HepG2 (cell line): ENCODE data around the gene CSNK2A1. TPM values are rescaled to one million over a fixed set of nuclear protein-coding genes. Genes with fewer than 3 reads are reported as not detected.
A peak's percentile ranks its signal among the peaks of the same experiment; 100 is the strongest.

Experiments used
- ARHGAP35 ChIP-seq: sonication (generic); formaldehyde crosslinking; IDR thresholded peaks from 2 replicates; pipeline ENCODE4 v1.9.0; 2022; ENCODE audit warnings: mild to moderate bottlenecking, inconsistent platforms, moderate library complexity, missing genetic modification reagents, borderline replicate concordance
- CCDC6 ChIP-seq: sonication (generic); formaldehyde crosslinking; IDR thresholded peaks from 2 replicates; pipeline ENCODE4 v1.8.1; 2022; ENCODE audit warnings: mild to moderate bottlenecking, missing genetic modification reagents, moderate library complexity
- DR1 ChIP-seq: sonication (generic); formaldehyde crosslinking; IDR thresholded peaks from 2 replicates; pipeline ENCODE4 v1.8.0; 2021; ENCODE audit warnings: mild to moderate bottlenecking, missing genetic modification reagents, inconsistent platforms
- EHMT2 ChIP-seq: fragments of 200-600 bp; sonication (generic); IDR thresholded peaks from 2 replicates; pipeline ENCODE4 v1.7.0; 2017; ENCODE audit warnings: antibody characterized with exemption, low read depth, low read length, borderline replicate concordance
- HNRNPL ChIP-seq: fragments of 200-400 bp; formaldehyde crosslinking; IDR thresholded peaks from 2 replicates; pipeline ENCODE4 v1.6.1; 2017; ENCODE audit warnings: mild to moderate bottlenecking, low read depth, low read length
- HOXA7 ChIP-seq: sonication (generic); formaldehyde crosslinking; IDR thresholded peaks from 2 replicates; pipeline ENCODE4 v1.8.1; 2022; ENCODE audit warnings: mild to moderate bottlenecking, missing genetic modification reagents, moderate library complexity
- JDP2 ChIP-seq: sonication (generic); formaldehyde crosslinking; IDR thresholded peaks from 2 replicates; pipeline ENCODE4 v1.8.1; 2022; ENCODE audit warnings: missing genetic modification reagents, borderline replicate concordance
- KAT7 ChIP-seq: IDR thresholded peaks from 2 replicates; pipeline ENCODE4 v1.6.1; 2018; ENCODE audit warnings: borderline replicate concordance, missing compliant biosample characterization
- MAFF ChIP-seq: IDR thresholded peaks from 2 replicates; pipeline ENCODE4 v1.6.1; 2011; ENCODE audit warnings: low read depth, low read length, improper control_type of control experiment
- NAIF1 ChIP-seq: sonication (generic); formaldehyde crosslinking; IDR thresholded peaks from 2 replicates; pipeline ENCODE4 v1.5.0; 2020; ENCODE audit warnings: mild to moderate bottlenecking, missing genetic modification reagents, borderline replicate concordance
- NCOA2 ChIP-seq: sonication (generic); formaldehyde crosslinking; IDR thresholded peaks from 2 replicates; pipeline ENCODE4 v1.8.0; 2022; ENCODE audit warnings: inconsistent platforms
- NFYB ChIP-seq: sonication (generic); formaldehyde crosslinking; IDR thresholded peaks from 2 replicates; pipeline ENCODE4 v1.4.0; 2020; ENCODE audit warnings: missing genetic modification reagents
- SAFB2 ChIP-seq: sonication (generic); formaldehyde crosslinking; IDR thresholded peaks from 2 replicates; pipeline ENCODE4 v1.5.1; 2020; ENCODE audit warnings: missing genetic modification reagents, low read depth, mild to moderate bottlenecking, borderline replicate concordance
- SMAD1 ChIP-seq: sonication (generic); formaldehyde crosslinking; IDR thresholded peaks from 2 replicates; pipeline ENCODE4 v1.4.0; 2020; ENCODE audit warnings: missing genetic modification reagents, low read depth, mild to moderate bottlenecking, borderline replicate concordance
- SNAPC2 ChIP-seq: sonication (generic); formaldehyde crosslinking; IDR thresholded peaks from 2 replicates; pipeline ENCODE4 v1.8.1; 2022; ENCODE audit warnings: mild to moderate bottlenecking, missing genetic modification reagents
- ZKSCAN8 ChIP-seq: IDR thresholded peaks from 2 replicates; pipeline ENCODE4 v1.6.1; 2016; ENCODE audit warnings: borderline replicate concordance, missing genetic modification reagents, missing compliant biosample characterization
- ZNF292 ChIP-seq: sonication (generic); formaldehyde crosslinking; IDR thresholded peaks from 2 replicates; pipeline ENCODE4 v1.8.1; 2022; ENCODE audit warnings: mild to moderate bottlenecking, low read depth, missing genetic modification reagents, borderline replicate concordance
- ZNF569 ChIP-seq: sonication (generic); formaldehyde crosslinking; IDR thresholded peaks from 2 replicates; pipeline ENCODE4 v1.5.0; 2020; ENCODE audit warnings: mild to moderate bottlenecking, missing genetic modification reagents, moderate library complexity, borderline replicate concordance
- ZNF773 ChIP-seq: sonication (generic); formaldehyde crosslinking; IDR thresholded peaks from 2 replicates; pipeline ENCODE4 v1.4.0; 2020; ENCODE audit warnings: missing genetic modification reagents, borderline replicate concordance
- ZNF816 ChIP-seq: sonication (generic); formaldehyde crosslinking; IDR thresholded peaks from 2 replicates; pipeline ENCODE4 v1.8.0; 2022; ENCODE audit warnings: missing genetic modification reagents, mild to moderate bottlenecking, borderline replicate concordance
- polyA plus RNA-seq, 8 experiments: library from polyadenylated mRNA; depleted of rRNA in 3 of 8; stranded (reverse) in 7 of 8; unstranded in 1 of 8; fragments of >200 nt; fragmentation: Illumina TruSeq in 4 of 8; extraction: Trizol in 4 of 8; gene quantifications; 2 replicates each; pipeline versions ENCODE4 v1.2.1 to v1.2.3, GENCODE V29; 2011 to 2016; ENCODE audit warnings: low read depth in 4 of 8, missing spikeins in 1 of 8, mixed read lengths in 1 of 8; ENCODE audit not compliant: insufficient read depth in 1 of 8
- total RNA-seq, 5 experiments: library from RNA; depleted of rRNA; stranded (reverse); fragments of >200 nt; fragmentation: Illumina TruSeq; extraction: Trizol; gene quantifications; 2 replicates each; pipeline ENCODE4 v1.2.3, GENCODE V29; 2016; ENCODE audit warnings: low read depth in 1 of 5
- TF ChIP-seq, protein P1 (sequence below): sonication (generic); formaldehyde crosslinking; IDR thresholded peaks from 2 replicates; pipeline ENCODE4 v1.9.0; 2021; ENCODE audit warnings: missing genetic modification reagents, mild to moderate bottlenecking, borderline replicate concordance
- TF ChIP-seq, protein P2 (sequence below): sonication (generic); formaldehyde crosslinking; IDR thresholded peaks from 2 replicates; pipeline ENCODE4 v1.8.1; 2023; ENCODE audit warnings: missing genetic modification reagents, mild to moderate bottlenecking, borderline replicate concordance
- TF ChIP-seq, protein P3 (sequence below): sonication (generic); formaldehyde crosslinking; IDR thresholded peaks from 2 replicates; pipeline ENCODE4 v1.8.1; 2022; ENCODE audit warnings: mild to moderate bottlenecking, missing genetic modification reagents
- TF ChIP-seq, protein P4 (sequence below): sonication (generic); formaldehyde crosslinking; IDR thresholded peaks from 2 replicates; pipeline ENCODE4 v1.5.0; 2020; ENCODE audit warnings: mild to moderate bottlenecking, missing genetic modification reagents, borderline replicate concordance

The CSNK2A1 gene
- total and polyA plus RNA-seq, 2 of the 13 experiments (the other 11 are each of a cell fraction or from before 2014, with no cell fraction given) = 153 to 231 TPM

DNA sequence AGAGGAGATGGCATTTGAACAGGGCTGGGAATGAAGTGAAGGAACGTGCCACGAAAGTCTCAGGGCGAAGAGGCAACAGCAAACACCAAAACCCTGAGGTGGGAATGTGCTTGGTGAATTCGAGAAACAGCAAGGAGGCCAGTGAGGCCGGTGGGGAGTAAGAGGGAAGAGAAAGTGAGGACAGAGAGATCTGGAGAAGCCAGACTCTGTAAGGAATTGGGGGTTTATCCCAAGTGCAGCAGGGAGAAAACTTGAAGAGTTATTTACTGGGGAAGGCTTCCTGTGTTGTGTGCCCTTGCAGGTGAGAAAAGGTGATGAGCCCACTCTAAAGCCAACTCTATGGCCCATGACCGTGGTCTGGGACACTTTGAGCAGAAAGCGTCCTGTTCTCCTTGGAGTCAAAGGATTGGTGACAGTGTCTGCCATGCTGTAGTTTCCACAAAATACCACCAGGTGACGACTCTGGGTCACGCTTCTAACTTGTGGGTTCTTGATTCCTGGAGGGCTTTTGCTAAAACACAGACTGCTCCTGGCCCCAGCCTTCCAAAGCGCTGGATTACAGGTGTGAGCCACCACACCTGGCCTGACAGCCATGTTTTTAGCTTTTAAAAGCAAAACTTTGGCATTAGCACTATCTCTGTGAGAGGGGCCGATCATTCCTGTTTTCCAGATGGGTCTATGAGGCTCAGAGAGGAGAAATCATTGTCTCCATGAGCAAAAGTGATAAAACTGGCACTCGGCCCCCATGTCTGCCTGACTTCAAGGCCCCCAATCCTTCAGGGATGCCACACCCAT lies 18.0 kb upstream of the CSNK2A1 start (continued):
- TF ChIP-seq, protein P1, sequence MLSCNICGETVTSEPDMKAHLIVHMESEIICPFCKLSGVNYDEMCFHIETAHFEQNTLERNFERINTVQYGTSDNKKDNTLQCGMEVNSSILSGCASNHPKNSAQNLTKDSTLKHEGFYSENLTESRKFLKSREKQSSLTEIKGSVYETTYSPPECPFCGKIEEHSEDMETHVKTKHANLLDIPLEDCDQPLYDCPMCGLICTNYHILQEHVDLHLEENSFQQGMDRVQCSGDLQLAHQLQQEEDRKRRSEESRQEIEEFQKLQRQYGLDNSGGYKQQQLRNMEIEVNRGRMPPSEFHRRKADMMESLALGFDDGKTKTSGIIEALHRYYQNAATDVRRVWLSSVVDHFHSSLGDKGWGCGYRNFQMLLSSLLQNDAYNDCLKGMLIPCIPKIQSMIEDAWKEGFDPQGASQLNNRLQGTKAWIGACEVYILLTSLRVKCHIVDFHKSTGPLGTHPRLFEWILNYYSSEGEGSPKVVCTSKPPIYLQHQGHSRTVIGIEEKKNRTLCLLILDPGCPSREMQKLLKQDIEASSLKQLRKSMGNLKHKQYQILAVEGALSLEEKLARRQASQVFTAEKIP = no peak
- no peak for TF ChIP-seq HNRNPL
- no peak for TF ChIP-seq CCDC6 (CRISPR knock-in tag)
- no peak for TF ChIP-seq ARHGAP35
- no peak for TF ChIP-seq JDP2 (CRISPR knock-in tag)
- peak; percentile 79; the same call in 1 of the 2 replicates for TF ChIP-seq ZKSCAN8 (CRISPR knock-in tag)
- TF ChIP-seq ZNF569 (CRISPR knock-in tag) = no peak
- no peak for TF ChIP-seq MAFF
- no peak for TF ChIP-seq NFYB (CRISPR knock-in tag)
- no peak for TF ChIP-seq SNAPC2 (CRISPR knock-in tag)
- TF ChIP-seq, protein P2, sequence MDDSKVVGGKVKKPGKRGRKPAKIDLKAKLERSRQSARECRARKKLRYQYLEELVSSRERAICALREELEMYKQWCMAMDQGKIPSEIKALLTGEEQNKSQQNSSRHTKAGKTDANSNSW (CRISPR knock-in tag) = no peak
- TF ChIP-seq, protein P3, sequence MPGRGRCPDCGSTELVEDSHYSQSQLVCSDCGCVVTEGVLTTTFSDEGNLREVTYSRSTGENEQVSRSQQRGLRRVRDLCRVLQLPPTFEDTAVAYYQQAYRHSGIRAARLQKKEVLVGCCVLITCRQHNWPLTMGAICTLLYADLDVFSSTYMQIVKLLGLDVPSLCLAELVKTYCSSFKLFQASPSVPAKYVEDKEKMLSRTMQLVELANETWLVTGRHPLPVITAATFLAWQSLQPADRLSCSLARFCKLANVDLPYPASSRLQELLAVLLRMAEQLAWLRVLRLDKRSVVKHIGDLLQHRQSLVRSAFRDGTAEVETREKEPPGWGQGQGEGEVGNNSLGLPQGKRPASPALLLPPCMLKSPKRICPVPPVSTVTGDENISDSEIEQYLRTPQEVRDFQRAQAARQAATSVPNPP = no peak
- TF ChIP-seq SAFB2 (CRISPR knock-in tag) = no peak
- TF ChIP-seq ZNF816 (CRISPR knock-in tag) = no peak
- no peak for TF ChIP-seq EHMT2
- no peak for TF ChIP-seq ZNF292 (CRISPR knock-in tag)
- TF ChIP-seq DR1 (CRISPR knock-in tag) = no peak
- TF ChIP-seq NAIF1 = no peak
- TF ChIP-seq NCOA2 (CRISPR knock-in tag) = no peak
- TF ChIP-seq HOXA7 = no peak
- TF ChIP-seq, protein P4, sequence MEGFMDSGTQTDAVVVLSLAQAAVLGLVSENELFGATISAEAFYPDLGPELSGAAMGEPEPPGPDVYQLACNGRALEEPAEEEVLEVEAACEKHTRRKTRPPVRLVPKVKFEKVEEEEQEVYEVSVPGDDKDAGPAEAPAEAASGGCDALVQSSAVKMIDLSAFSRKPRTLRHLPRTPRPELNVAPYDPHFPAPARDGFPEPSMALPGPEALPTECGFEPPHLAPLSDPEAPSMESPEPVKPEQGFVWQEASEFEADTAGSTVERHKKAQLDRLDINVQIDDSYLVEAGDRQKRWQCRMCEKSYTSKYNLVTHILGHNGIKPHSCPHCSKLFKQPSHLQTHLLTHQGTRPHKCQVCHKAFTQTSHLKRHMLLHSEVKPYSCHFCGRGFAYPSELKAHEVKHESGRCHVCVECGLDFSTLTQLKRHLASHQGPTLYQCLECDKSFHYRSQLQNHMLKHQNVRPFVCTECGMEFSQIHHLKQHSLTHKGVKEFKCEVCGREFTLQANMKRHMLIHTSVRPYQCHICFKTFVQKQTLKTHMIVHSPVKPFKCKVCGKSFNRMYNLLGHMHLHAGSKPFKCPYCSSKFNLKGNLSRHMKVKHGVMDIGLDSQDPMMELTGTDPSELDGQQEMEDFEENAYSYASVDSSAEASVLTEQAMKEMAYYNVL = no peak
- TF ChIP-seq SMAD1 (CRISPR knock-in tag) = no peak
- no peak for TF ChIP-seq KAT7
- no peak for TF ChIP-seq ZNF773
